Activated naive CD4-positive, alpha-beta T cell treated with anti-CD3 and anti-CD28 coated beads, Interleukin-2, amount 50 U/mL, for 72 hours (primary cell): ENCODE data around the gene ARHGAP42. TPM values are rescaled to one million over a fixed set of nuclear protein-coding genes. Genes with fewer than 3 reads are reported as not detected.

Experiments
- ATAC-seq, 2 donors: fragments of 150-1000 bp; cut with Tn5 transposase; 2 replicates each; pipeline ENCODE4 v1.10.0; 2021; ENCODE audit warnings: mild to moderate bottlenecking in 2 of 2, moderate library complexity in 2 of 2
- DNase-seq, 2 donors: peaks; one replicate each; pipeline ENCODE4 v3.0.0; 2021 to 2022; ENCODE audit warnings: low spot score in 2 of 2
- H3K27ac Mint-ChIP-seq, 2 donors: one replicate each; pipeline ENCODE4 v1.8.0; 2022; ENCODE audit warnings: mild to moderate bottlenecking in 2 of 2, mixed read lengths in 2 of 2
- H3K36me3 Mint-ChIP-seq, 2 donors: one replicate each; pipeline ENCODE4 v1.8.0; 2022; ENCODE audit warnings: mixed read lengths in 2 of 2
- H3K9me3 Mint-ChIP-seq, 2 donors: one replicate each; pipeline ENCODE4 v1.8.0; 2022; ENCODE audit warnings: mixed read lengths in 2 of 2
- total RNA-seq, 2 donors: library from RNA; stranded (reverse); gene quantifications; one replicate each; pipeline ENCODE4 v1.2.3, GENCODE V29; 2022

Gene ARHGAP42
- total RNA-seq, 2 donors from 2014 or later, result 0.10 to 0.32 TPM

- Mint-ChIP-seq H3K27ac (no peak overlapping the region), H3K36me3 (no peaks in the 10 kb centered on the region), H3K9me3 (peaks cover 5% of the 10 kb centered on the region in 2 donors)
- ATAC-seq (no peak), DNase-seq (no peak)
Measured at GRCh38 chr11:100791860-100792259, 104.8 kb downstream of the ARHGAP42 start.

- DNase-seq (no peak), ATAC-seq (no peak)
- Mint-ChIP-seq H3K9me3 (no peaks in the 10 kb centered on the region), H3K36me3 (no peaks in the 10 kb centered on the region), H3K27ac (no peak overlapping the region)
Measured at GRCh38 chr11:100793525-100793924, 106.4 kb downstream of the ARHGAP42 start.

GRCh38 chr11:100794446-100794845 lies 107.4 kb downstream of the ARHGAP42 start:
- no peak for ATAC-seq
- DNase-seq, result no peak
- Mint-ChIP-seq H3K9me3 (no peaks in the 10 kb centered on the region), H3K36me3 (no peaks in the 10 kb centered on the region), H3K27ac (no peak overlapping the region)

GRCh38 chr11:100799445-100799844 lies 112.4 kb downstream of the ARHGAP42 start:
- Mint-ChIP-seq H3K36me3 (no peaks in the 10 kb centered on the region), H3K27ac (no peak overlapping the region), H3K9me3 (peaks cover 5 to 8% of the 10 kb centered on the region in 2 donors)
- DNase-seq (no peak), ATAC-seq (no peak)

- ATAC-seq (no peak), DNase-seq (no peak)
- Mint-ChIP-seq H3K27ac (no peak overlapping the region), H3K36me3 (no peaks in the 10 kb centered on the region), H3K9me3 (peaks cover 5 to 8% of the 10 kb centered on the region in 2 donors)
Measured at GRCh38 chr11:100800202-100800601, 113.1 kb downstream of the ARHGAP42 start.

GRCh38 chr11:100801225-100801999 lies 114.3 kb downstream of the ARHGAP42 start:
- H3K27ac Mint-ChIP-seq, result no peak overlapping the region
- peaks cover 5 to 8% of the 10 kb centered on the region in 2 donors for H3K9me3 Mint-ChIP-seq
- ATAC-seq, result no peak
- H3K36me3 Mint-ChIP-seq, result no peaks in the 10 kb centered on the region
- no peak for DNase-seq

GRCh38 chr11:100805506-100806199 lies 118.6 kb downstream of the ARHGAP42 start:
- DNase-seq, result no peak
- H3K27ac Mint-ChIP-seq, result no peak overlapping the region
- ATAC-seq, result no peak
- peaks cover 5 to 8% of the 10 kb centered on the region in 2 donors for H3K9me3 Mint-ChIP-seq
- H3K36me3 Mint-ChIP-seq, result no peaks in the 10 kb centered on the region

- DNase-seq (no peak), ATAC-seq (no peak)
- H3K9me3 Mint-ChIP-seq, result peaks cover 5 to 8% of the 10 kb centered on the region in 2 donors
Measured at GRCh38 chr11:100806296-100806695, 119.2 kb downstream of the ARHGAP42 start.

GRCh38 chr11:100808904-100809491 lies 121.9 kb downstream of the ARHGAP42 start:
- DNase-seq (no peak), ATAC-seq (no peak)
- peaks cover 0 to 15% of the 10 kb centered on the region in 2 donors for H3K9me3 Mint-ChIP-seq
- no peak overlapping the region for H3K27ac Mint-ChIP-seq
- no peaks in the 10 kb centered on the region for H3K36me3 Mint-ChIP-seq

More at GRCh38 chr11:100806296-100806695, 119.2 kb downstream of the ARHGAP42 start:
- no peaks in the 10 kb centered on the region for H3K36me3 Mint-ChIP-seq
- no peak overlapping the region for H3K27ac Mint-ChIP-seq

GRCh38 chr11:100810146-100810545 lies 123.1 kb downstream of the ARHGAP42 start:
- DNase-seq, result no peak
- Mint-ChIP-seq H3K9me3 (peaks cover 0 to 15% of the 10 kb centered on the region in 2 donors), H3K36me3 (no peaks in the 10 kb centered on the region), H3K27ac (no peak overlapping the region)
- ATAC-seq, result no peak

- ATAC-seq (no peak), DNase-seq (no peak)
- Mint-ChIP-seq H3K9me3 (peaks cover 0 to 15% of the 10 kb centered on the region in 2 donors), H3K36me3 (no peaks in the 10 kb centered on the region), H3K27ac (no peak overlapping the region)
Measured at GRCh38 chr11:100810666-100811065, 123.6 kb downstream of the ARHGAP42 start.

GRCh38 chr11:100812517-100812916 lies 125.4 kb downstream of the ARHGAP42 start:
- no peak for DNase-seq
- no peak for ATAC-seq
- H3K9me3 Mint-ChIP-seq, result peaks cover 0 to 18% of the 10 kb centered on the region in 2 donors
- H3K36me3 Mint-ChIP-seq, result no peaks in the 10 kb centered on the region
- no peak overlapping the region for H3K27ac Mint-ChIP-seq

GRCh38 chr11:100815787-100816330 lies 128.8 kb downstream of the ARHGAP42 start:
- H3K9me3 Mint-ChIP-seq, result peaks cover 10 to 18% of the 10 kb centered on the region in 2 donors
- H3K27ac Mint-ChIP-seq, result no peak overlapping the region
- no peak for DNase-seq
- no peaks in the 10 kb centered on the region for H3K36me3 Mint-ChIP-seq
- no peak for ATAC-seq

- no peaks in the 10 kb centered on the region for H3K36me3 Mint-ChIP-seq
- ATAC-seq, result no peak
- H3K9me3 Mint-ChIP-seq, result peaks cover 13 to 23% of the 10 kb centered on the region in 2 donors
- H3K27ac Mint-ChIP-seq, result no peak overlapping the region
- DNase-seq, result no peak
Measured at GRCh38 chr11:100816823-100817222, 129.7 kb downstream of the ARHGAP42 start.

GRCh38 chr11:100817620-100818019 lies 130.5 kb downstream of the ARHGAP42 start:
- H3K27ac Mint-ChIP-seq, result no peak overlapping the region

GRCh38 chr11:100820621-100821020 lies 133.5 kb downstream of the ARHGAP42 start:
- H3K27ac Mint-ChIP-seq, result no peak overlapping the region
- peaks cover 8 to 14% of the 10 kb centered on the region in 2 donors for H3K9me3 Mint-ChIP-seq
- DNase-seq (no peak), ATAC-seq (no peak)
- H3K36me3 Mint-ChIP-seq, result no peaks in the 10 kb centered on the region

More at GRCh38 chr11:100817620-100818019, 130.5 kb downstream of the ARHGAP42 start:
- peaks cover 14 to 17% of the 10 kb centered on the region in 2 donors for H3K9me3 Mint-ChIP-seq
- no peaks in the 10 kb centered on the region for H3K36me3 Mint-ChIP-seq
- no peak for ATAC-seq
- no peak for DNase-seq

GRCh38 chr11:100821198-100821597 lies 134.1 kb downstream of the ARHGAP42 start:
- Mint-ChIP-seq H3K9me3 (peaks cover 6 to 14% of the 10 kb centered on the region in 2 donors), H3K27ac (no peak overlapping the region), H3K36me3 (no peaks in the 10 kb centered on the region)
- ATAC-seq (no peak), DNase-seq (no peak)
